Measurements from ENCODE around the gene BCDIN3D. TPM values are rescaled to one million over a fixed set of nuclear protein-coding genes. Genes with fewer than 3 reads are reported as not detected.

BCDIN3D gene, protein sequence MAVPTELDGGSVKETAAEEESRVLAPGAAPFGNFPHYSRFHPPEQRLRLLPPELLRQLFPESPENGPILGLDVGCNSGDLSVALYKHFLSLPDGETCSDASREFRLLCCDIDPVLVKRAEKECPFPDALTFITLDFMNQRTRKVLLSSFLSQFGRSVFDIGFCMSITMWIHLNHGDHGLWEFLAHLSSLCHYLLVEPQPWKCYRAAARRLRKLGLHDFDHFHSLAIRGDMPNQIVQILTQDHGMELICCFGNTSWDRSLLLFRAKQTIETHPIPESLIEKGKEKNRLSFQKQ
- polyA plus RNA-seq (ENCODE audit: low read depth in 6 of 6), result 10 to 100 TPM in 1 of 6 donors, 1 to 10 TPM in 5; 7.2 to 10.7 (median 9.0) TPM

DNA sequence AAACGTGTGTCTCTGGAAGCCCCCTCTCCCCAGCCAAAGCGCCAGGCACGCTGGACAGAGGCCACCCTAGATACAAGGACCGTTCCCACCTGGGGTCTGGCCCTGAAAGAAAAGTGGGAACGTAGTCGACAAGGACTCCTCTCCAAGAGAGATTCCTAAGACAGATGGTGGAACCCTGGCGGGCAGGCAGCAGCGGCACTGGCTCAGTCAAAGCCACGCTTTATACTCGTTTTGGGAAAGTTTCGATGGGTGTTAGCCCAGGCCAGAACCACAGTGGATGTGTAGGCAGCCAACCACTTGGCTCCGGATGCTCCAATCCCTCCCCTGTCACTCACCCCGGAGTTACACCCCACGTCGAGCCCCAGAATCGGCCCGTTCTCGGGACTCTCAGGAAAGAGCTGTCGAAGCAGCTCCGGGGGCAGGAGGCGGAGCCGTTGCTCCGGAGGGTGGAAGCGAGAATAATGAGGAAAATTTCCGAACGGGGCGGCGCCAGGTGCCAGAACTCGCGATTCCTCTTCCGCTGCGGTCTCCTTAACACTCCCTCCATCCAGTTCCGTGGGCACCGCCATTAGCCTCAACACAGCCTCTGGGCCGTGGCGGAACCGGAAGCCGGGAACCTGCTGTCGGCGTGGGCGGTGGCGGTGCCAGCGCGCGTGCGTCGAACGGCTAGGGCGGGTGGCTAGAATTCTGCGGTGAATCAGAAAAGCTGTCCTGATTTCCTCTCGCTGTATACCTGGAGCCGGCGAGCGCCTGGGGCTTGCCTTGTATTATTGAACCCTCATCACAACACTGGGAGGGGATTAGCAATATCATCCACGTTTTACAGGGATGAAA lies at the start of gene BCDIN3D:
Gene BCDIN3D, minus strand, starts transcription at position 588 of the 834 bp plus-strand sequence. Its CDS starts 19 bp downstream, at position 569.
- Mint-ChIP-seq H3K9me3 (no peaks in the 10 kb centered on the region), H3K36me3 (no peaks in the 10 kb centered on the region), H3K4me3 (peak within 1 kb of the TSS; percentile 81 to 98 (median 95)), H3K4me1 (peaks cover 27 to 41% (median 39%) of the 10 kb centered on the region in 3 donors), H3K27me3 (no peaks in the 10 kb centered on the region), H3K27ac (peak within 1 kb of the TSS; percentile 83 to 98 (median 94))
- DNase-seq, result peak; percentile 89
- ATAC-seq (ENCODE audit: low read depth in 2 of 2), result peak; percentile 93 to 94

GRCh38 chr12:49892084-49892731 lies 49.3 kb upstream of the BCDIN3D start:
- DNase-seq (no peak), ATAC-seq (ENCODE audit: low read depth in 2 of 2) (no peak)
- Mint-ChIP-seq H3K4me3 (no peak overlapping the region), H3K9me3 (no peaks in the 10 kb centered on the region), H3K4me1 (peaks cover 0 to 4% (median 0%) of the 10 kb centered on the region in 3 donors), H3K36me3 (no peaks in the 10 kb centered on the region), H3K27me3 (peaks cover 9 to 35% (median 23%) of the 10 kb centered on the region in 3 donors), H3K27ac (peak overlapping the region in 1 of 6 donors; percentile 84)

- H3K9me3 Mint-ChIP-seq, result no peaks in the 10 kb centered on the region
- H3K27me3 Mint-ChIP-seq, result peaks cover 9 to 40% (median 30%) of the 10 kb centered on the region in 3 donors
- no peaks in the 10 kb centered on the region for H3K36me3 Mint-ChIP-seq
- peaks cover 0 to 4% (median 0%) of the 10 kb centered on the region in 3 donors for H3K4me1 Mint-ChIP-seq
- DNase-seq (no peak), ATAC-seq (ENCODE audit: low read depth in 2 of 2) (no peak)
- H3K27ac Mint-ChIP-seq, result no peak overlapping the region
- H3K4me3 Mint-ChIP-seq, result no peak overlapping the region
Measured at GRCh38 chr12:49891476-49891875, 48.6 kb upstream of the BCDIN3D start.

GRCh38 chr12:49891012-49891411 lies 48.1 kb upstream of the BCDIN3D start:
- DNase-seq (no peak), ATAC-seq (ENCODE audit: low read depth in 2 of 2) (no peak)
- Mint-ChIP-seq H3K4me1 (peaks cover 0 to 4% (median 0%) of the 10 kb centered on the region in 3 donors), H3K4me3 (no peak overlapping the region), H3K27ac (peak overlapping the region in 1 of 6 donors; percentile 61), H3K9me3 (no peaks in the 10 kb centered on the region), H3K27me3 (peaks cover 9 to 44% (median 35%) of the 10 kb centered on the region in 3 donors), H3K36me3 (no peaks in the 10 kb centered on the region)

DNA sequence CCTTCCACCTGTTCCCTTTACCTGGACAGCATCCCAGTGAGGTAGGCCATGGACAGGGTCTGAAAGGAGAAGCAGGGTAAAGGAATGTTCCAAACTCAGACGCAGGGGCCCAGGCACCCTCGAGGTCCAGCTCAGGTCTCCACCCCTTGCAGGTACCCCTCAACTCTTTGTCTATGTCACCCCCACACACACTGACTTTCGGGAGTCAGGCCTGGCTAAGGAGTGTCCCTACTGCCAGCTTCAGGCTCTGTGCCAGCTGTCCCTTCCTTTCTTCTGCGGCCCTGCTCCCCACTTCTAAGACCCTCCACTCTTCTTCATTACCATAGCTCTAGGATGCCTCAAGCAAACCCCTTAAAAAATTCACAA lies 47.2 kb upstream of the BCDIN3D start:
- H3K9me3 Mint-ChIP-seq, result no peaks in the 10 kb centered on the region
- no peak overlapping the region for H3K4me3 Mint-ChIP-seq
- peaks cover 0 to 4% (median 0%) of the 10 kb centered on the region in 3 donors for H3K4me1 Mint-ChIP-seq
- no peak overlapping the region for H3K27ac Mint-ChIP-seq
- ATAC-seq (ENCODE audit: low read depth in 2 of 2) (no peak), DNase-seq (no peak)
- peaks cover 9 to 54% (median 44%) of the 10 kb centered on the region in 3 donors for H3K27me3 Mint-ChIP-seq
- no peaks in the 10 kb centered on the region for H3K36me3 Mint-ChIP-seq

- no peak overlapping the region for H3K27ac Mint-ChIP-seq
- ATAC-seq (ENCODE audit: low read depth in 2 of 2) (no peak), DNase-seq (no peak)
- no peaks in the 10 kb centered on the region for H3K9me3 Mint-ChIP-seq
- peaks cover 9 to 59% (median 48%) of the 10 kb centered on the region in 3 donors for H3K27me3 Mint-ChIP-seq
- H3K4me3 Mint-ChIP-seq, result no peak overlapping the region
- H3K36me3 Mint-ChIP-seq, result no peaks in the 10 kb centered on the region
- peaks cover 0 to 4% (median 0%) of the 10 kb centered on the region in 3 donors for H3K4me1 Mint-ChIP-seq
Measured at GRCh38 chr12:49889361-49890095, 46.6 kb upstream of the BCDIN3D start.

GRCh38 chr12:49888461-49889151 lies 45.7 kb upstream of the BCDIN3D start:
- DNase-seq, result no peak
- H3K9me3 Mint-ChIP-seq, result no peaks in the 10 kb centered on the region
- H3K27me3 Mint-ChIP-seq, result peaks cover 9 to 68% (median 58%) of the 10 kb centered on the region in 3 donors
- H3K36me3 Mint-ChIP-seq, result no peaks in the 10 kb centered on the region
- no peak for ATAC-seq (ENCODE audit: low read depth in 2 of 2)
- H3K4me1 Mint-ChIP-seq, result peaks cover 0 to 4% (median 0%) of the 10 kb centered on the region in 3 donors
- no peak overlapping the region for H3K4me3 Mint-ChIP-seq
- H3K27ac Mint-ChIP-seq, result peak overlapping the region in 1 of 6 donors; percentile 47

- Mint-ChIP-seq H3K27me3 (peaks cover 9 to 69% (median 58%) of the 10 kb centered on the region in 3 donors), H3K27ac (no peak overlapping the region), H3K9me3 (no peaks in the 10 kb centered on the region), H3K36me3 (no peaks in the 10 kb centered on the region), H3K4me1 (peaks cover 0 to 4% (median 0%) of the 10 kb centered on the region in 3 donors), H3K4me3 (no peak overlapping the region)
- DNase-seq (no peak), ATAC-seq (ENCODE audit: low read depth in 2 of 2) (no peak)
Measured at GRCh38 chr12:49887536-49888401, 44.9 kb upstream of the BCDIN3D start.

DNA sequence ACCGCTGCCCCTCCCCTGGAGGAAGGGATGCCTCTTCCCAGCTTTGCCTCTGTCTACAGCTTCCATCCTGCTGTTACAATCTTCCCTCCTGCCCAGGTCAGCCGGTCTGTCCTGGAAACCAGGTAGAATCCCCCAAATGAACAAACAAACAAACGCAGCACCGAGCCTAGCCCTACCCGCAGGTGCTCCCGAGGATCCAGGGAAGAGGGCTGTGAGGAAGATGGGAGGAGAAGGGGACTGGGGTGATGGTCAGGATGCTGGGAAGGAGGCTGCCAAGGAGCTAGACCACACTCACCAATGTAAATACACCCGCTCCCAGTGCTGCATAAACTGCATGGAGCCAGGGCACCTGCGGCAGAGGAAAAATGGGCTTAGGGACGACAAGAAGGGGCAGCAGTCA lies 44.2 kb upstream of the BCDIN3D start:
- peaks cover 0 to 1% (median 0%) of the 10 kb centered on the region in 3 donors for H3K4me1 Mint-ChIP-seq
- H3K27ac Mint-ChIP-seq, result no peak overlapping the region
- no peak for DNase-seq
- no peak for ATAC-seq (ENCODE audit: low read depth in 2 of 2)
- no peaks in the 10 kb centered on the region for H3K36me3 Mint-ChIP-seq
- no peaks in the 10 kb centered on the region for H3K9me3 Mint-ChIP-seq
- H3K4me3 Mint-ChIP-seq, result no peak overlapping the region
- peaks cover 2 to 64% (median 56%) of the 10 kb centered on the region in 3 donors for H3K27me3 Mint-ChIP-seq

DNA sequence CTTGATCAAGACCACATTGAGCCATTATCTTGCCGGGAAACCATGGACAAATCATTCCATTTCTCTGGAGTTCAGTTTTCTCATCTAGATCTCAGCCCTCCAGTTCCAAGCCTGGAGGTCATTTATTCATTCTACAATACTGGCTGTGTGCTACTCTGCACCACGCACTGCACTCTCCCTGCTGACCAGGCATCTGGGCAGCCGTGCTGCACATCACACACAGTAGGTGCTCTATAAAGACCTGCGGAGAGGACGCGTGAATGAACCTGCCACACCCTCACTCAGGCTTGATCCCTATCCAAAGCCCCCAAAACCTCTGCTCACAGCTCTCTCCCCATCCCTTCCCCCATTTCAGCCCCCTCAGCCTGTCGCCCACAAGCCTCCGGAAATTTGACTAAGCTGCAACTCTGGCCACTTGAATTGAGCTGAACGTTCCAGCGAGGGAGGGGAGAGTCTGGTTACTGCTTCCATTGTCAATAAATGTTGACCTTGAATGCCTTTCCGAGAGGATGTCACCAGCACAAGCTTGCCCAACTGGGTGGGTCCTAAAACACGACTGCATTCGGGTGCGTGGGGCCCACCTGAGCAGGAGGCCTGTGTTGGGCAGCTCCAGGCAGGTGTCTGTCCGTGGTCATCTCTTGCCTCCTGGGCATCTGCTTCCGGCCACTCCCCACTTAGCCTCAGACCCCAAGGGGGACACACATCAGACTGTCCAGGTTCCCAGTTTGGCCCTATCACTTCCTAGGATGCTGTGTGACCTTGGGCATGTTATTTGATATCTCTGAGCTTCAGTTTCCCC lies 43.0 kb upstream of the BCDIN3D start:
- ATAC-seq (ENCODE audit: low read depth in 2 of 2), result no peak
- no peak overlapping the region for H3K4me3 Mint-ChIP-seq
- H3K27ac Mint-ChIP-seq, result no peak overlapping the region
- no peaks in the 10 kb centered on the region for H3K36me3 Mint-ChIP-seq
- H3K27me3 Mint-ChIP-seq, result peaks cover 0 to 51% (median 50%) of the 10 kb centered on the region in 3 donors
- no peaks in the 10 kb centered on the region for H3K4me1 Mint-ChIP-seq
- no peaks in the 10 kb centered on the region for H3K9me3 Mint-ChIP-seq
- no peak for DNase-seq

DNA sequence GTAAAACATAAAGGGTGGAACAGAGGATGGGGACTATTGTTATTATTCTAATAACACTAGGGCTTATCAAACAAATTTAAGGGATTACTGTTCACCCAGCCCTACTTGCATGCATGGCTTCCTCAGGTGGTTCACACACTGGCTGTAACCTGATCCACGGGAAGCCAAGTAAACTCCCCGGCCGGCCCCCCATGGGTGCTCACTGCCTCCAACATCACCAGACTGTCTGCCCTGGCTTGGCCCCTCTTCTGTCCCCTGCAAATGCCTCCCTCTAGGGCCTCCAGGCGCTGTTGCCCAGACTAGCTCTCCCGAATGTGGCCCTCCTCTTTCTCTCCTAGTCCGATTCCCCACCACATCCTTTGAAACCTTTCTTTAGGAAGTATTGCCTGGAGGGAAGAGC lies 42.2 kb upstream of the BCDIN3D start:
- Mint-ChIP-seq H3K27ac (peak overlapping the region in 1 of 6 donors; percentile 26), H3K27me3 (peaks cover 0 to 50% (median 50%) of the 10 kb centered on the region in 3 donors), H3K4me3 (no peak overlapping the region), H3K9me3 (peaks cover 0 to under 1% (median 0%) of the 10 kb centered on the region in 7 donors), H3K36me3 (no peaks in the 10 kb centered on the region), H3K4me1 (peaks cover 0 to 7% (median 0%) of the 10 kb centered on the region in 3 donors)
- ATAC-seq (ENCODE audit: low read depth in 2 of 2) (no peak), DNase-seq (no peak)

Measured in naive B cell (primary cell).